ENCODE measurements around the gene RAD51B.

Gene RAD51B

DNA sequence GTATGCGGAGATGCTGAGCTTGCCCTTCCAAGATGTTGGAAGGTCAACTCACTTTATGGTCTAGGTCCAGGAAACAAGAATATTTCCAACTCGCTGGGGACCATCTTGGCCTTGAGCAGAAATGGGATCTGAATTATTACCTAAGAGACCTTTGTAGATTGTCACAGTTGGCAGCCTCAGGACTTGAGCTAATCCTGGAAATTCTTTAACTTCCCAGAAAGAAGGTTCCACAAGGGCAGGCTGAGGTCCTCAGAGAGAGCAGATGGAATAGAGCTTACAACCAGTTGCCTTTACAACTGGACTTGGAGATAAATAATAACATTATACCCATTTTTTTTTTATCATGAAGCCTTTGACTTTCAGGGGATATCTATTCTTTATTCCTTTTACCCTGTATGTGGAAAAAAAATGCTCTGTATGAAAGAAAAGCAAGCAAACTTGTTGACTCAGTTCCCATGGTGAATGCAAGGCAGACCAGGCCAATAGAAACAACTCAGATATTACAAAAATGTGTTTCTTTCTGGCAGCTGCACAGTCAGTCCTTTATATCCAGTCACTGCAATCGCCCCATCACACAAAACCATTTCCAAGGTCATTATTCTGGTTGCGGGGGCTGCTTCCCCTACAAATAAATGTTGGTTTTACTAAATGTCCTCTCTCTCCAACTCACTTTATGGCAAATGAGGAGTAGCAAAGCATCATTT lies 571.9 kb downstream of the RAD51B start:
- H3K4me3 ChIP-seq (replicated peaks; ENCODE audit: low read depth, low read length) = no peak overlapping the region
- DNase-seq (ENCODE audit: low read depth) = peak; percentile 81
- TF ChIP-seq, protein P1, sequence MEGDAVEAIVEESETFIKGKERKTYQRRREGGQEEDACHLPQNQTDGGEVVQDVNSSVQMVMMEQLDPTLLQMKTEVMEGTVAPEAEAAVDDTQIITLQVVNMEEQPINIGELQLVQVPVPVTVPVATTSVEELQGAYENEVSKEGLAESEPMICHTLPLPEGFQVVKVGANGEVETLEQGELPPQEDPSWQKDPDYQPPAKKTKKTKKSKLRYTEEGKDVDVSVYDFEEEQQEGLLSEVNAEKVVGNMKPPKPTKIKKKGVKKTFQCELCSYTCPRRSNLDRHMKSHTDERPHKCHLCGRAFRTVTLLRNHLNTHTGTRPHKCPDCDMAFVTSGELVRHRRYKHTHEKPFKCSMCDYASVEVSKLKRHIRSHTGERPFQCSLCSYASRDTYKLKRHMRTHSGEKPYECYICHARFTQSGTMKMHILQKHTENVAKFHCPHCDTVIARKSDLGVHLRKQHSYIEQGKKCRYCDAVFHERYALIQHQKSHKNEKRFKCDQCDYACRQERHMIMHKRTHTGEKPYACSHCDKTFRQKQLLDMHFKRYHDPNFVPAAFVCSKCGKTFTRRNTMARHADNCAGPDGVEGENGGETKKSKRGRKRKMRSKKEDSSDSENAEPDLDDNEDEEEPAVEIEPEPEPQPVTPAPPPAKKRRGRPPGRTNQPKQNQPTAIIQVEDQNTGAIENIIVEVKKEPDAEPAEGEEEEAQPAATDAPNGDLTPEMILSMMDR (IDR thresholded peaks at IDR 0.05; ENCODE audit: low read length, missing control alignments) = no peak

DNA sequence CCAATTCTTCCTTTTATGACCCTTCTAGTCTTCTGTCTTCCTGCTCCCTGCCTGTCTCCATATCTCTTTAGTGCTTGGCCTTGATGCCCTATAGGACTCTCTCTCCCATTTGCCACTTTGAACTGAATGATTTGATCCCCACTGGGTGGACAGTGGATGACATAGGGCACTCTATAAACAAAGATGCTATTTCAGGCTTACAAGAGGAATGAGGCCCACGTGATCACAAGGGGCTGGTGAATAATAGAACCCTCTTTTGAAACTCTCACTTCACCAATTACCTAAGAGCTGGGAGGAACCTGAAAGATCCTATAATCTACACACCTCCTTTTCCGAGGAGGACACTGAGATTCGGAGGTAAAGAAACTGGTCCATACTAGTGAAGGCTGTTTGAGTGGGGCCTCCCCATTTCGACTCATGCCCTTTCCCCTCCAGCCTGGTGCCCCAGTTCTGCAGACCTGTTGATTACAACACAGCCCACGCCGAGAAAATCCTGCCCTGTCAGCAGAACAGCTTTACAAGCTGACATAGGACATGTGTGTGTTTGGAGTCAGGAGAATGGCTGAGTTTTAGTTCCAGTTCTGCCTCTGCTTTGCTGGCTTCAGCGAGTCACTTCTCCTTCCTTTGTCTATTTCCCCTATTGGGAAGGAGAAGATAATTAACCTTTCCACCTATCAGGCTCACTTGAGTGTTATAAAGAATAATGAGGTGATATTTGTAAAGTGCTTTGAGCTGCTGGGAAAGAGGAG lies 573.0 kb downstream of the RAD51B start:
- peak; percentile 35 for DNase-seq (ENCODE audit: low read depth)
- TF ChIP-seq, protein P1 (IDR thresholded peaks at IDR 0.05; ENCODE audit: low read length, missing control alignments) = no peak
- H3K4me3 ChIP-seq (replicated peaks; ENCODE audit: low read depth, low read length) = no peak overlapping the region

DNA sequence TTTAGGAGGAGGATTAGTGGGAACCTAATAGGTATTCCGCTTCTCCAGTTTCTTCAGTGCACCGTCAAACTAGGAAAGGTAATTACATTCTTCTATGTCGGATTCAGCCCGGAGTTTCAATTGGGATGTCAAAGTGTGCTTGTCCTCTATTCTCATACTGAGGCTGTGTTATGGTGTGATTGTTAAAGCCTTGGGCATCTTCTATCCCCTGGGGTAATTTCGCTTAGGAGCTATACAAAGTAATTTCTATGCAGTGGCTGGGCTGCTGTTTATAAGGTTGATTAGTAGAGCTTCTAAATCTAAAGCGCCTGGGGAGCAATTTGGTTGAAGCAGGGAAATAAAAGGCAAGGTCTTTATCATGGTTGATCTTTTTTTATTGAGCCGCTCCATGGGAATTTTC lies 573.7 kb downstream of the RAD51B start:
- DNase-seq (ENCODE audit: low read depth) = no peak
- TF ChIP-seq, protein P1 (IDR thresholded peaks at IDR 0.05; ENCODE audit: low read length, missing control alignments) = no peak
- no peak overlapping the region for H3K4me3 ChIP-seq (replicated peaks; ENCODE audit: low read depth, low read length)

DNA sequence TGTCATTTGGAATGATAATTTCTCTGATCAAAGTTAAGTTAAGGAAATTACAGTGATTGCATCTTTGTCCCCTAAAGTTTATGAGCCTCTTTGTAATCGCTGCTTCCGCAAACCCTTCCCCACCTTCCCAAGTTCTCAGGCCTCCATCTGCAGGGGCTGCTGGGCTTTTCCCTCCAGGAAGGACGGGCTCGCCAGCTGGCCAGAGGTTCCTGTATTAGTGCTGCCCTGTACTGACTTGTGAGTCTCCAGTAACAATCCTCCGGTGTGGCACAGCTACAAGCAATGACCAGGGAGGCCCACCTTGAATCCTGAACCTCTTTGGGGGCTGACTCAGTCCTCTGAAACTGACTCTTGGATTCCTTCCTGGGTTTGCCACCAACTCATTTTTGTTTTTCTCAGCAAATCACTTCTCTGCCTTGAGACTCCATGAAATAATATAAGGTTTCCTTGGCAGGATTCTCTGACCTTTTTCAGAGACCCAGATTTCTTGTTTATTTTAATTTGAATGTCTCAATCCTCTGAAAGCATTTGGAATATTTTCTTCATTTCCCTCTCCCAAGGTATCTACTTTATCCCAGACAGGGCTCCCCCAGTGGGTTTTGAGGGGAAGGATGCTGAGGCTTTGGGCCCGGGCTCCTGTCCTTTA lies 574.7 kb downstream of the RAD51B start:
- TF ChIP-seq, protein P1 (IDR thresholded peaks at IDR 0.05; ENCODE audit: low read length, missing control alignments) = no peak
- no peak overlapping the region for H3K4me3 ChIP-seq (replicated peaks; ENCODE audit: low read depth, low read length)
- DNase-seq (ENCODE audit: low read depth) = no peak

DNA sequence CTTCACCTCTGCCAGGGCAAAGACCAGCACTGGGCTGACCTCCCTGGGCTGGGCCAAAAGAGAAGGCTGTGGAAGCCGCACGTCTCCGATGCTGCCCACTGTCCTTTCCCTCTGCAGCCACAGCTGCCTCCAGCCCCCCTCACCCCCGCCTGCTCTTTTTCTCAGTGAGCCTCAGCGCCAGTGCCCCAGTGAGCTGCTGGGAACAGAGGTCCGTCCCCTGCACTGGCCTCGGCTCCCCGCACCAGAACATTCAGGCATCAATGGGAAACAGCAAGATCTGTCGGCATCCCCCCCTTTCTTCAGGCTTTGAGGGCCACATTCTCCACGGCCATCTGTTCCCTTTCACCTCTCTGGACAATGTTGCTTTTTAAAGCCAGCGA lies 575.2 kb downstream of the RAD51B start:
- TF ChIP-seq, protein P1 (IDR thresholded peaks at IDR 0.05; ENCODE audit: low read length, missing control alignments) = no peak
- H3K4me3 ChIP-seq (replicated peaks; ENCODE audit: low read depth, low read length) = no peak overlapping the region
- no peak for DNase-seq (ENCODE audit: low read depth)

DNA sequence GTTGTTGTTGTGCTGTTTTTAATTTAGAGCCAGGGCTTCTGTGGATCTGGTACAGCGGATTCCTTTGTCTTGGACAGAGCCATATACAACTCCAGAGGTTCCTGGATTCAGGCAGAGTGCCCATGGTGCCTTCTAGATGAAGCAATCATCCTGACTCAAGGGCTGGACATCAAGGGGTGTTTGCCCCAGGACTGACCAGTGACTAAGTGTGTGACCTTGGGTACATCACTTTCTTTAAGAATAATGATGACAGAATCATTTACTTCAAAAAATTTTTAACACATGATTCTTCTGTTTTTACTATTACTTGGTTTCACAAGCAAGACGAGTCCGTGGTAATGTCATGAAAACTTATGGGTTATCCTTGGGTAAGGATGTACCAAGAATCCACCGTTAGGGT lies 576.0 kb downstream of the RAD51B start:
- peak; percentile 67 for DNase-seq (ENCODE audit: low read depth)
- no peak overlapping the region for H3K4me3 ChIP-seq (replicated peaks; ENCODE audit: low read depth, low read length)
- TF ChIP-seq, protein P1 (IDR thresholded peaks at IDR 0.05; ENCODE audit: low read length, missing control alignments) = no peak
